M059J (cell line): Measurements from ENCODE around the gene SLC12A5. TPM values are rescaled to one million over a fixed set of nuclear protein-coding genes. Genes with fewer than 3 reads are reported as not detected.
"Not testable (repeated sequence)": the region's sequence is repeated elsewhere in the genome, so short reads cannot be mapped to it uniquely, and the experiment has no call there.

Experiments used
- DNase-seq: peaks from one replicate; pipeline ENCODE4 v3.0.0-alpha.2; 2012; ENCODE audit warnings: low read depth
- total RNA-seq: library from RNA; depleted of rRNA; stranded (reverse); fragments of >200 nt; shearing (Covaris generic); gene quantifications from 2 replicates; pipeline ENCODE4 v1.2.3, GENCODE V29; 2014

The SLC12A5 gene
- total RNA-seq, 1 experiment from 2014 or later = 0.37 TPM

DNA sequence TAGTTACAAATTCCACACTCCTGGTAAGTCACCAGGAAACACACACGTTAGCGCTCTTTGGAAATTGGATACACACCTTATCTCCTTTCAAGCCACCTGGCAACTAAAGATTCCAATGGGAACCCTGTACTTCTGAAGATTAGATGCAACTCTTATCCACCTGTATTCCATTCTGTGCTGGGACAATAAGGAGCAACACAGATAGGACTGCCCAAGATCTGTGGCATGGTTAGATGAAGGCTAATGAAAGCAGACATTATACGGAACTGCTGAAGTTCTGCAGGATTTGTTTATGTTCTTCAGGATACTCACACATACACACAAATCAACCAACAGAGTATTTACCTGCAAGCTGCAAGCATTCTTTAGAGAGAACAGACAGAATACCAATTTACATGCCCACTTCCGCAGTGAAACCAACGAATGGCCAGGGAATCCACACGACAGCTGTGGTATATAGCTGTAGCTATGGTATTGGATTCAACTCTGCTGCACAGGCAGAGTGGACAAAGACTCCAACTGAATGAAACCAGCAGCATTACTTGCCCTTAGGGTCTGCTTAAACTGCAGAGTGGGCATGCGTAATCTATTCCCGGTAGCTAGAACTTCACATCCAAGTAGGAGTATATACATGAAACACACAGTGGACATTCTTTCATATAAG, 48.8 kb downstream of the SLC12A5 start:
- no peak for DNase-seq

DNA sequence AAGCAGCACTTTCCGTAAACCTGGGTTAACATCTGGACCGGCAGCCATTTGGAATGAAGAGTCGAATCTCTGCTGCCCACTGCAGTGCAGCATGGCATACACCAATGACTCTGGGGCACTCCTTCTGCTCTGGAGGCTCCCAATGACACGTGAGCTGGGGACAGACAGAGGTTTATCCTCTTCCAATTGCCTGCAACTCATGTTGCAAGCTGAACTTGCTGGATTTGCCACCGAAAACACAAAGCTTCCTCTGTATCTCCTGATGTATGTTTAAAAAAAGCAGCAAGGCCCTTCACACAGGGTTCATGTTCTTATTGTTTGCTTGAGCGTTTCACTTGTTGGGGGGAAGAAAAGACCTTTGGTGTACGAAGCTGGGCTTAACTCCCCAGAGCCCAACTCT, 49.9 kb downstream of the SLC12A5 start:
- no peak for DNase-seq

DNA sequence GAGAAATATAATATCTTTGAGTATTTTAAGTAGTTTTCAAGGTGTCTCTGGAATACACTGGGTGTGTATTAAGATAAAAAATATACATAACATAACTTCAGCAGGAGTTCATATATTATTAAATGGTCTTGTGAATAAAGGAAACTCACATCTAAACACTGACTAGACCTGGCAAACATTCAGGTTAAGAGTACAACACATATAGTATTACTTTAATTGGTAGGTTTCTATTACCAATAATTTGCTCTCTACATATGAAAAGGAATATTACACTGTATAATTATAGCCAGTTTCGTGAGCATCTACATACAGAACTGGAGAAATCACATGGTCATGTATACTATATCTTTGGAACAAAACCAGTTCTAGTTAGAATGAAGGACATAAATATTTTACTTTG, 52.1 kb downstream of the SLC12A5 start:
- no peak for DNase-seq

GRCh38 chr20:46083101-46083500, 54.1 kb downstream of the SLC12A5 start:
- DNase-seq = no peak

- DNase-seq = no peak
Measured at GRCh38 chr20:46083531-46084061, 54.6 kb downstream of the SLC12A5 start.

DNA sequence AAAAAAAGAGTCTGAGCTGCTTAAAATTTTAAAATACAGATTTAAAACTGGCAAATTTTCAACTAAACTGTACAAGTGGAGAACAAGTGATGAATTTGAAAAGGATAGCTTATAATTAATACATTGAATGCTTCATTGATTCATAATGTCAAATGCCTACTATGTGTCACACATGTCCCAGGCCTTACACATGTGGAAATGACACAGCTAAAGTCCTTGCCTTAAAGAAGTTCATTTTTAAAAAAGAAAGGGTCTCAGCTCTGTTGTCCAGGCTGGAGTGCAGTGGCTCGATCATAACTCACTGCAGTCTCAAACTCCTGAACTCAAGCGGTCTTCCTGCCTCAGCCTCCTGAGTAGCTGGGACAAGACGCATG, 55.8 kb downstream of the SLC12A5 start:
- DNase-seq = no peak

- peak; percentile 74 for DNase-seq
Measured at GRCh38 chr20:46085179-46085851, 56.3 kb downstream of the SLC12A5 start.

- peak; percentile 24 for DNase-seq
Measured at GRCh38 chr20:46087161-46087560, 58.1 kb downstream of the SLC12A5 start.

- peak; percentile 77 for DNase-seq
Measured at GRCh38 chr20:46088409-46089166, 59.6 kb downstream of the SLC12A5 start.

- no peak for DNase-seq
Measured at GRCh38 chr20:46089167-46089416, 60.1 kb downstream of the SLC12A5 start.

DNA sequence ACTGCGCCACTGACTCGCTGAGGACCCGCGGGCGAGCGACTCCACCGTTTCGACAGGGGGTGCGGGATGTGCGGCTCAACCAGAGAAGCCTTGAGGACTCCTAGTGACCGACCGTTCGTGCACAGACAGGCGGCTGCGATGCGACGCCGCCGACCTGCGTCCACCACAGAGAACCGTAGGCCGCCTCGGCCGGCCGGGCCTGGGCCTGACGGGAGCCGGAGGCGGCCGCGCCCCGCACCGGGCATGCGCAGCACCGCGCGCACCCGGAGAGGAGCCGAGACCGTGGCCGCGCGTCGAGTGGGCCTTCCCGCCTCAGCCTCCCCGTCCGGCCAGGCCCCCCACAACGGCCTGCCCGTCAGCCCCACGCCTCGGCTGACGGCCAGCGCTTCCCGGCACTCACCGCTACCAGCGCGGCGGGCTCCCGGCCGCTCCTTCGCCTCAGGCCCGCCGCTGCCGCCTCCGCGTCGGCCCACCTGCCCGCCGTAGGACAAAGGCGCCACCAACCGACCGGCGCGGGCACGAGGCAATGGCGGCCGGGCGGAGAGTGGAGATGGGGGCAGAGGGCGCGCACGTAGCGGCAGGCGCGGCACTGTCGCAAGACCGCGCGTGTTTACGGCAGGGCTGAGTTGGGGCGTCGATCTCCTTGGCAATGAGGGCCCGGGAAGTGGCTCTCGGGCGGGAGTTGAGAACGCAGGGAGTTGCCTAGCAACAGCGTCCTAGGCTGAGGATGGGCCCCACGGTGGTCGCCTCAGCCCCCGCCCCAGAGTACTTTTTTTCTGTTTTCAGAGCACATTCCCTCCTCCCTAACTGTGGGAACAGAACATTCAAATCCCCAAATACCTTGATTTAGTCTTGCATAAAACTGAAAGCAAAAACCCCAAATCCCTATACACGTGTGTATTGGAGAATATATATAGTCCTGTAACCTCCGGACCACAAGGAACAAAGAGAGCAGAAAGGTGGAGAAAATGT, 60.7 kb downstream of the SLC12A5 start, which contains the start of gene NCOA5:
NCOA5 (minus strand) TSS at position 546 of the 972 bp plus-strand sequence. CDS start 10,538 bp downstream, outside the sequence.
- DNase-seq = peak; percentile 97

- DNase-seq = not testable (repeated sequence)
Measured at GRCh38 chr20:46091622-46092535, 62.9 kb downstream of the SLC12A5 start.

- peak; percentile 38 for DNase-seq
Measured at GRCh38 chr20:46093531-46093930, 64.5 kb downstream of the SLC12A5 start.

DNA sequence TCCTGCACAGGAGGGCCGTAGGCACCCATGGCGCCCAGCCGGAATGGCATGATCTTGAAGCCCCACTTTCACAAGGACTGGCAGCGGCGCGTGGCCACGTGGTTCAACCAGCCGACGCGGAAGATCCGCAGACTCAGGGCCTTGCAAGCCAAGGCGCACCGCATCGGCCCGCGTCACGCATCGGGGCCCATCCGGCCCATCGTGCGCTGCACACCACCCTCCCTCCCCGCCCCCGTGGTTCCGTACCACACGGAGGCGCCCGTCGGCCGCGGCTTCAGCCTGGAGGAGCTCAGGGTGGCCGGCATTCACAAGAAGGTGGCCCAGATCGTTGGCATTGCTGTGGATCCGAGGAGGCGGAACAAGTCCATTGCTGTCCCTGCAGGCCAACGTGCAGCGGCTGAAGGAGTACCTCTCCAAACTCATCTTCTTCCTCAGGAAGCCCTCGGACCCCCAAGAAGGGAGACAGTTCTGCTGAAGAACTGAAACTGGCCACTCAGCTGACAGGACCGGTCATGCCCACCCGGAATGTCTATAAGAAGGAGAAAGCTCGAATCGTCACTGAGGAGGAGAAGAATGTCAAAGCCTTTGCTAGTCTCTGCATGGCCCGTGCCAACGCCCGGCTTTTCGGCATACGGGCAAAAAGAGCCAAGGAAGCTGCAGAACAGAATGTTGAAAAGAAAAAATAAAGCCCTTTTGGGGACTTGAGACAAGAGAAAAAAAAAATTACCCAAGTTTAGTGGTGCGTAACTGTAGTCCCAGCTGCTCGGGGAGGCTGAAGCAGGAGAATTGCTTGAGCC, 70.7 kb downstream of the SLC12A5 start:
- DNase-seq = no peak

GRCh38 chr20:46100444-46100843, 71.4 kb downstream of the SLC12A5 start:
- DNase-seq = not testable (repeated sequence)

DNA sequence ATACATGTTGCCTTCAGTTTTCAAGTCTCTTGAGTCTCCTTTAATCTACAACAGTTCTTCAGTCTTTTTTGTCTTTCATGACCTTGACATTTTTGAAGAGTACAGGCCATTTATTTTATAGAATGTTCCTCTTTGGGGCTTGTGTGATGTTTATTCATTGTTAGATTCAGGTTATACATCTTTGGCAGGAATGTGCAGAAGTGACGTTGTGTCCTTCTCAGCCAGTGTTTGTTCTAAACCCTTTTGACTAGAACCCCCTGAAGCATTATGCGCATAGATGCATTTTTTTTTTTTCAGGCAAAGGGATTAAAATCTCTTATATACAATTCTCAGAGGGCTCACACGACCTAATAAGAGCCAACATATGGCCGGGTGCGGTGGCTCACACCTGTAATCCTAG, 72.0 kb downstream of the SLC12A5 start:
- no peak for DNase-seq

GRCh38 chr20:46101957-46102356, 72.9 kb downstream of the SLC12A5 start:
- DNase-seq = no peak

DNA sequence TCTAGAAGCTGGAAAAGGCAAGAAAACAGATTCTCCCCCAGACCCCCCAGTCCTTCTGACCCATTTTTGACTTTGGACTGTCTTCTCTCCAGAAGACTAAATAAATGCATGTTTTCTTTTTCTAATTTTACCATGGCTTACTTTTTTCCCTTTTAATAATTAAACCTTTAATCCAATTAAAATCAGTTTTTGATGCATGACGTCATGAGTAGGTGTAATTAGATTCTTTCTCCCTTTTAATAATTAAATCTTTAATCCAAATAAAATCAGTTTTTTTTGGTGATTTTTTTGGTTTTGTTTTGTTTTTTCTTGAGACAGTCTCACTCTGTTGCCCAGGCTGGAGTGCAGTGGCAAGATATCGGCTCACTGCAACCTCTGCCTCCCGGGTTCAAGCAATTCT, 73.9 kb downstream of the SLC12A5 start:
- no peak for DNase-seq

GRCh38 chr20:46104262-46104661, 75.2 kb downstream of the SLC12A5 start:
- no peak for DNase-seq

- no peak for DNase-seq
Measured at GRCh38 chr20:46107061-46107460, 78.0 kb downstream of the SLC12A5 start.
